ENCODE results near the gene IGFN1.

DNA sequence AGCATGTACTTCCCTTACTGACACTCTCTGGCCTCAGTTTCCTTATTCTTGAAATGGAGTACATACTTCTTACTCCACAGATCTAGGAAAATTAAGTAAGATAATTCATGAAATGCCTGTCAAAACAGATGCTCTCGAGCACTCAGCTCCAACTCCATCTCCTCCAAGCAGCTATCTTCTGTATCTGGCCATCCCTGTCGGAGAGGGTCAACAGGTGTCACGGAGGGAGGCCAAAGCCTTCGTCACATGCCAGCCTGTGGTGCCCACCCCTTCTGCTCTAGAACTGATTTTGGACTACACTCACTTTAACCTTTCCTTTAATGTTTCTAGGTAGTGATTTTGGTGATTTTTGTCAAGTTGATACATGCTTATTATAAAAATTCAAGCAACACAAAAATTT is 73.9 kb downstream of the IGFN1 start:
- TF ChIP-seq, protein P1, sequence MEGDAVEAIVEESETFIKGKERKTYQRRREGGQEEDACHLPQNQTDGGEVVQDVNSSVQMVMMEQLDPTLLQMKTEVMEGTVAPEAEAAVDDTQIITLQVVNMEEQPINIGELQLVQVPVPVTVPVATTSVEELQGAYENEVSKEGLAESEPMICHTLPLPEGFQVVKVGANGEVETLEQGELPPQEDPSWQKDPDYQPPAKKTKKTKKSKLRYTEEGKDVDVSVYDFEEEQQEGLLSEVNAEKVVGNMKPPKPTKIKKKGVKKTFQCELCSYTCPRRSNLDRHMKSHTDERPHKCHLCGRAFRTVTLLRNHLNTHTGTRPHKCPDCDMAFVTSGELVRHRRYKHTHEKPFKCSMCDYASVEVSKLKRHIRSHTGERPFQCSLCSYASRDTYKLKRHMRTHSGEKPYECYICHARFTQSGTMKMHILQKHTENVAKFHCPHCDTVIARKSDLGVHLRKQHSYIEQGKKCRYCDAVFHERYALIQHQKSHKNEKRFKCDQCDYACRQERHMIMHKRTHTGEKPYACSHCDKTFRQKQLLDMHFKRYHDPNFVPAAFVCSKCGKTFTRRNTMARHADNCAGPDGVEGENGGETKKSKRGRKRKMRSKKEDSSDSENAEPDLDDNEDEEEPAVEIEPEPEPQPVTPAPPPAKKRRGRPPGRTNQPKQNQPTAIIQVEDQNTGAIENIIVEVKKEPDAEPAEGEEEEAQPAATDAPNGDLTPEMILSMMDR (IDR thresholded peaks at IDR 0.05) = no peak
- TF ChIP-seq POLR2AphosphoS5 (IDR thresholded peaks at IDR 0.05) = no peak
- TF ChIP-seq POLR2A (IDR thresholded peaks at IDR 0.05) = no peak
- no peak for TF ChIP-seq EP300 (IDR thresholded peaks at IDR 0.05)
